HEK293 (cell line): ENCODE results near the gene NAT16.

Experiments
- GLIS1 ChIP-seq: fragments of 450-650 bp; formaldehyde crosslinking; IDR thresholded peaks from 2 replicates; pipeline ENCODE4 v1.5.1; 2016; ENCODE audit warnings: missing biosample characterization, missing genetic modification characterization
- KLF1 ChIP-seq: fragments of 450-650 bp; formaldehyde crosslinking; IDR thresholded peaks from 2 replicates; pipeline ENCODE4 v1.5.1; 2016; ENCODE audit warnings: missing biosample characterization, missing genetic modification characterization
- KLF7 ChIP-seq: fragments of 450-650 bp; formaldehyde crosslinking; IDR thresholded peaks from 2 replicates; pipeline ENCODE4 v1.5.1; 2016; ENCODE audit warnings: missing biosample characterization, missing genetic modification characterization, borderline replicate concordance
- KLF8 ChIP-seq: fragments of 450-650 bp; formaldehyde crosslinking; IDR thresholded peaks from 2 replicates; pipeline ENCODE4 v1.5.1; 2016; ENCODE audit warnings: missing biosample characterization, missing genetic modification characterization
- PRDM4 ChIP-seq: fragments of 450-650 bp; formaldehyde crosslinking; IDR thresholded peaks from 2 replicates; pipeline ENCODE4 v1.5.1; 2017; ENCODE audit warnings: missing biosample characterization, missing genetic modification characterization
- TCF7L2 ChIP-seq: IDR thresholded peaks from 2 replicates; pipeline ENCODE4 v1.6.1; 2011; ENCODE audit warnings: low read depth, mild to moderate bottlenecking, inconsistent platforms, low read length, moderate library complexity, borderline replicate concordance
- WT1 ChIP-seq: fragments of 450-650 bp; formaldehyde crosslinking; IDR thresholded peaks from 2 replicates; pipeline ENCODE4 v1.5.1; 2016; ENCODE audit warnings: missing biosample characterization, missing genetic modification characterization
- ZEB2 ChIP-seq: fragments of 450-650 bp; formaldehyde crosslinking; IDR thresholded peaks from 2 replicates; pipeline ENCODE4 v1.5.1; 2016; ENCODE audit warnings: missing biosample characterization, missing genetic modification characterization
- ZFP41 ChIP-seq: fragments of 450-650 bp; formaldehyde crosslinking; IDR thresholded peaks from 2 replicates; pipeline ENCODE4 v1.5.1; 2016; ENCODE audit warnings: missing biosample characterization, missing genetic modification characterization, borderline replicate concordance
- ZNF133 ChIP-seq: fragments of 450-650 bp; formaldehyde crosslinking; IDR thresholded peaks from 2 replicates; pipeline ENCODE4 v1.5.1; 2016; ENCODE audit warnings: missing biosample characterization, missing genetic modification characterization
- ZNF140 ChIP-seq: fragments of 450-650 bp; formaldehyde crosslinking; IDR thresholded peaks from 2 replicates; pipeline ENCODE4 v1.5.1; 2016; ENCODE audit warnings: missing biosample characterization, missing genetic modification characterization
- ZNF16 ChIP-seq: fragments of 450-650 bp; formaldehyde crosslinking; IDR thresholded peaks from 2 replicates; pipeline ENCODE4 v1.5.1; 2016; ENCODE audit warnings: low read depth, missing biosample characterization, missing genetic modification characterization
- ZNF174 ChIP-seq: fragments of 450-650 bp; formaldehyde crosslinking; IDR thresholded peaks from 2 replicates; pipeline ENCODE4 v1.5.0; 2017; ENCODE audit warnings: missing biosample characterization, mild to moderate bottlenecking, missing genetic modification characterization
- ZNF184 ChIP-seq: fragments of 450-650 bp; IDR thresholded peaks from 2 replicates; pipeline ENCODE4 v1.5.1; 2018; ENCODE audit warnings: missing biosample characterization, mild to moderate bottlenecking, missing genetic modification characterization
- ZNF221 ChIP-seq: fragments of 450-650 bp; formaldehyde crosslinking; IDR thresholded peaks from 2 replicates; pipeline ENCODE4 v1.5.1; 2017; ENCODE audit warnings: missing biosample characterization, missing genetic modification characterization, borderline replicate concordance
- ZNF239 ChIP-seq: fragments of 450-650 bp; formaldehyde crosslinking; IDR thresholded peaks from 2 replicates; pipeline ENCODE4 v1.5.1; 2016; ENCODE audit warnings: missing biosample characterization, missing genetic modification characterization
- ZNF335 ChIP-seq: fragments of 450-650 bp; formaldehyde crosslinking; conservative IDR thresholded peaks from 2 replicates; pipeline ENCODE4 v1.5.1; 2016; ENCODE audit warnings: missing biosample characterization, missing genetic modification characterization
- ZNF354C ChIP-seq: fragments of 450-650 bp; formaldehyde crosslinking; IDR thresholded peaks from 2 replicates; pipeline ENCODE4 v1.5.1; 2016; ENCODE audit warnings: missing biosample characterization, missing genetic modification characterization, low read depth, borderline replicate concordance
- ZNF366 ChIP-seq: fragments of 450-650 bp; formaldehyde crosslinking; conservative IDR thresholded peaks from 2 replicates; pipeline ENCODE4 v1.5.1; 2016; ENCODE audit warnings: missing biosample characterization, missing genetic modification characterization
- ZNF416 ChIP-seq: fragments of 450-650 bp; formaldehyde crosslinking; IDR thresholded peaks from 2 replicates; pipeline ENCODE4 v1.5.1; 2016; ENCODE audit warnings: missing biosample characterization, missing genetic modification characterization
- ZNF433 ChIP-seq: fragments of 450-650 bp; formaldehyde crosslinking; IDR thresholded peaks from 2 replicates; pipeline ENCODE4 v1.5.1; 2016; ENCODE audit warnings: missing biosample characterization, missing genetic modification characterization, low read depth
- ZNF473 ChIP-seq: fragments of 450-650 bp; formaldehyde crosslinking; IDR thresholded peaks from 2 replicates; pipeline ENCODE4 v1.5.1; 2017; ENCODE audit warnings: missing biosample characterization, missing genetic modification characterization
- ZNF48 ChIP-seq: fragments of 450-650 bp; formaldehyde crosslinking; IDR thresholded peaks from 2 replicates; pipeline ENCODE4 v1.5.1; 2016; ENCODE audit warnings: missing biosample characterization, missing genetic modification characterization
- ZNF530 ChIP-seq: fragments of 450-650 bp; formaldehyde crosslinking; IDR thresholded peaks from 2 replicates; pipeline ENCODE4 v1.5.1; 2016; ENCODE audit warnings: low read depth, missing biosample characterization, missing genetic modification characterization
- ZNF544 ChIP-seq: fragments of 450-650 bp; formaldehyde crosslinking; IDR thresholded peaks from 2 replicates; pipeline ENCODE4 v1.5.0; 2017; ENCODE audit warnings: missing biosample characterization, missing genetic modification characterization
- ZNF571 ChIP-seq: fragments of 450-650 bp; formaldehyde crosslinking; IDR thresholded peaks from 2 replicates; pipeline ENCODE4 v1.5.0; 2017; ENCODE audit warnings: missing biosample characterization, missing genetic modification characterization
- ZNF610 ChIP-seq: fragments of 450-650 bp; formaldehyde crosslinking; IDR thresholded peaks from 2 replicates; pipeline ENCODE4 v1.5.1; 2016; ENCODE audit warnings: missing biosample characterization, missing genetic modification characterization, borderline replicate concordance
- ZNF624 ChIP-seq: fragments of 450-650 bp; formaldehyde crosslinking; IDR thresholded peaks from 2 replicates; pipeline ENCODE4 v1.5.1; 2017; ENCODE audit warnings: missing biosample characterization, missing genetic modification characterization
- ZNF654 ChIP-seq: fragments of 450-650 bp; formaldehyde crosslinking; IDR thresholded peaks from 2 replicates; pipeline ENCODE4 v1.5.1; 2016; ENCODE audit warnings: low read depth, missing biosample characterization, missing genetic modification characterization
- ZNF76 ChIP-seq: fragments of 450-650 bp; formaldehyde crosslinking; IDR thresholded peaks from 2 replicates; pipeline ENCODE4; 2016; ENCODE audit warnings: low read depth, missing biosample characterization, missing genetic modification characterization, borderline replicate concordance
- ZNF837 ChIP-seq: fragments of 450-650 bp; formaldehyde crosslinking; IDR thresholded peaks from 2 replicates; pipeline ENCODE4 v1.5.1; 2016; ENCODE audit warnings: missing biosample characterization, missing genetic modification characterization
- ZNF843 ChIP-seq: fragments of 450-650 bp; formaldehyde crosslinking; IDR thresholded peaks from 2 replicates; pipeline ENCODE4 v1.5.1; 2016; ENCODE audit warnings: missing biosample characterization, missing genetic modification characterization
- ZSCAN30 ChIP-seq: fragments of 450-650 bp; IDR thresholded peaks from 2 replicates; pipeline ENCODE4 v1.5.1; 2018; ENCODE audit warnings: missing biosample characterization, mild to moderate bottlenecking, missing genetic modification characterization, moderate library complexity
- TF ChIP-seq, protein P1 (sequence below): fragments of 450-650 bp; formaldehyde crosslinking; IDR thresholded peaks from 2 replicates; pipeline ENCODE4 v1.5.1; 2016; ENCODE audit warnings: missing biosample characterization, missing genetic modification characterization, borderline replicate concordance
- TF ChIP-seq, protein P2 (sequence below): fragments of 450-650 bp; formaldehyde crosslinking; IDR thresholded peaks from 2 replicates; pipeline ENCODE4 v1.5.1; 2016; ENCODE audit warnings: missing biosample characterization, missing genetic modification characterization

Gene NAT16

DNA sequence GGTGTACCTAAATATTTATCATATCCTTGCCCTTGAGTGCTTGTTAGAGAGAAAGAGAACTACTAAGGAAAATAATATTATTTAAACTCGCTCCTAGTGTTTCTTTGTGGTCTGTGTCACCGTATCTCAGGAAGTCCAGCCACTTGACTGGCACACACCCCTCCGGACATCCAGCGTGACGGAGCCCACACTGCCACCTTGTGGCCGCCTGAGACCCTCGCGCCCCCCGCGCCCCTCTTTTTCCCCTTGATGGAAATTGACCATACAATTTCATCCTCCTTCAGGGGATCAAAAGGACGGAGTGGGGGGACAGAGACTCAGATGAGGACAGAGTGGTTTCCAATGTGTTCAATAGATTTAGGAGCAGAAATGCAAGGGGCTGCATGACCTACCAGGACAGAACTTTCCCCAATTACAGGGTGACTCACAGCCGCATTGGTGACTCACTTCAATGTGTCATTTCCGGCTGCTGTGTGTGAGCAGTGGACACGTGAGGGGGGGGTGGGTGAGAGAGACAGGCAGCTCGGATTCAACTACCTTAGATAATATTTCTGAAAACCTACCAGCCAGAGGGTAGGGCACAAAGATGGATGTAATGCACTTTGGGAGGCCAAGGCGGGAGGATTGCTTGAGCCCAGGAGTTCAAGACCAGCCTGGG, 41.8 kb downstream of the NAT16 start (continued):
- TF ChIP-seq ZNF366 (peak; percentile 67), ZNF544 (tag by site-specific recombination) (no peak), PRDM4 (tag by site-specific recombination) (peak; percentile 65), ZNF416 (tag by site-specific recombination) (no peak), GLIS1 (tag by site-specific recombination) (peak; percentile 72), ZNF354C (no peak), ZFP41 (no peak), ZNF174 (tag by site-specific recombination) (no peak), KLF8 (peak; percentile 92), TCF7L2 (no peak), ZNF473 (tag by site-specific recombination) (no peak), ZNF610 (tag by site-specific recombination) (no peak), ZNF335 (peak; percentile 75), ZNF239 (tag by site-specific recombination) (no peak), ZNF133 (tag by site-specific recombination) (no peak), ZNF654 (peak; percentile 65), ZNF140 (tag by site-specific recombination) (no peak), ZNF48 (tag by site-specific recombination) (no peak), ZNF843 (tag by site-specific recombination) (peak; percentile 82), ZNF571 (tag by site-specific recombination) (no peak), ZNF76 (tag by site-specific recombination) (peak; percentile 65; the same call in 1 of the 2 replicates), ZNF221 (tag by site-specific recombination) (no peak), KLF7 (tag by site-specific recombination) (no peak), ZNF837 (tag by site-specific recombination) (no peak), WT1 (tag by site-specific recombination) (peak; percentile 52), ZNF530 (tag by site-specific recombination) (0 out of 2 replicates have a peak, but pooled peaks have one; percentile 21), KLF1 (peak; percentile 52; the same call in 1 of the 2 replicates), ZSCAN30 (tag by site-specific recombination) (peak; percentile 77; the same call in 1 of the 2 replicates), ZEB2 (tag by site-specific recombination) (peak; percentile 97), ZNF184 (tag by site-specific recombination) (peak; percentile 73), ZNF16 (no peak), ZNF433 (tag by site-specific recombination) (no peak), ZNF624 (tag by site-specific recombination) (no peak)
- TF ChIP-seq, protein P1, sequence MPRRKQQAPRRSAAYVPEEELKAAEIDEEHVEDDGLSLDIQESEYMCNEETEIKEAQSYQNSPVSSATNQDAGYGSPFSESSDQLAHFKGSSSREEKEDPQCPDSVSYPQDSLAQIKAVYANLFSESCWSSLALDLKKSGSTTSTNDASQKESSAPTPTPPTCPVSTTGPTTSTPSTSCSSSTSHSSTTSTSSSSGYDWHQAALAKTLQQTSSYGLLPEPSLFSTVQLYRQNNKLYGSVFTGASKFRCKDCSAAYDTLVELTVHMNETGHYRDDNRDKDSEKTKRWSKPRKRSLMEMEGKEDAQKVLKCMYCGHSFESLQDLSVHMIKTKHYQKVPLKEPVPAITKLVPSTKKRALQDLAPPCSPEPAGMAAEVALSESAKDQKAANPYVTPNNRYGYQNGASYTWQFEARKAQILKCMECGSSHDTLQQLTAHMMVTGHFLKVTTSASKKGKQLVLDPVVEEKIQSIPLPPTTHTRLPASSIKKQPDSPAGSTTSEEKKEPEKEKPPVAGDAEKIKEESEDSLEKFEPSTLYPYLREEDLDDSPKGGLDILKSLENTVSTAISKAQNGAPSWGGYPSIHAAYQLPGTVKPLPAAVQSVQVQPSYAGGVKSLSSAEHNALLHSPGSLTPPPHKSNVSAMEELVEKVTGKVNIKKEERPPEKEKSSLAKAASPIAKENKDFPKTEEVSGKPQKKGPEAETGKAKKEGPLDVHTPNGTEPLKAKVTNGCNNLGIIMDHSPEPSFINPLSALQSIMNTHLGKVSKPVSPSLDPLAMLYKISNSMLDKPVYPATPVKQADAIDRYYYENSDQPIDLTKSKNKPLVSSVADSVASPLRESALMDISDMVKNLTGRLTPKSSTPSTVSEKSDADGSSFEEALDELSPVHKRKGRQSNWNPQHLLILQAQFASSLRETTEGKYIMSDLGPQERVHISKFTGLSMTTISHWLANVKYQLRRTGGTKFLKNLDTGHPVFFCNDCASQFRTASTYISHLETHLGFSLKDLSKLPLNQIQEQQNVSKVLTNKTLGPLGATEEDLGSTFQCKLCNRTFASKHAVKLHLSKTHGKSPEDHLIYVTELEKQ (tag by site-specific recombination) = peak; percentile 77
- TF ChIP-seq, protein P2, sequence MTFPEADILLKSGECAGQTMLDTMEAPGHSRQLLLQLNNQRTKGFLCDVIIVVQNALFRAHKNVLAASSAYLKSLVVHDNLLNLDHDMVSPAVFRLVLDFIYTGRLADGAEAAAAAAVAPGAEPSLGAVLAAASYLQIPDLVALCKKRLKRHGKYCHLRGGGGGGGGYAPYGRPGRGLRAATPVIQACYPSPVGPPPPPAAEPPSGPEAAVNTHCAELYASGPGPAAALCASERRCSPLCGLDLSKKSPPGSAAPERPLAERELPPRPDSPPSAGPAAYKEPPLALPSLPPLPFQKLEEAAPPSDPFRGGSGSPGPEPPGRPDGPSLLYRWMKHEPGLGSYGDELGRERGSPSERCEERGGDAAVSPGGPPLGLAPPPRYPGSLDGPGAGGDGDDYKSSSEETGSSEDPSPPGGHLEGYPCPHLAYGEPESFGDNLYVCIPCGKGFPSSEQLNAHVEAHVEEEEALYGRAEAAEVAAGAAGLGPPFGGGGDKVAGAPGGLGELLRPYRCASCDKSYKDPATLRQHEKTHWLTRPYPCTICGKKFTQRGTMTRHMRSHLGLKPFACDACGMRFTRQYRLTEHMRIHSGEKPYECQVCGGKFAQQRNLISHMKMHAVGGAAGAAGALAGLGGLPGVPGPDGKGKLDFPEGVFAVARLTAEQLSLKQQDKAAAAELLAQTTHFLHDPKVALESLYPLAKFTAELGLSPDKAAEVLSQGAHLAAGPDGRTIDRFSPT (tag by site-specific recombination) = peak; percentile 96
